22Rv1 (cell line): ENCODE results near the gene GSPT2.
"Not testable (repeated sequence)": the region's sequence is repeated elsewhere in the genome, so short reads cannot be mapped to it uniquely, and the experiment has no call there.

Experiments
- H3K27ac ChIP-seq: fragments of 450-650 bp; 2 replicates; pipeline ENCODE4 v1.5.1; 2017
- CTCF ChIP-seq: fragments of 450-650 bp; IDR thresholded peaks from 2 replicates; pipeline ENCODE4 v1.5.1; 2017; ENCODE audit warnings: mild to moderate bottlenecking
- ZFX ChIP-seq: fragments of 450-650 bp; IDR thresholded peaks from 2 replicates; pipeline ENCODE4 v1.6.1; 2017; ENCODE audit warnings: antibody characterized with exemption, borderline replicate concordance

The GSPT2 gene

GRCh38 chrX:51743179-51743957 lies at the start of gene GSPT2:
GSPT2 (plus strand) TSS chrX:51743442; CDS start chrX:51743627, 185 bp downstream.
- no peak within 1 kb of the TSS for H3K27ac ChIP-seq
- TF ChIP-seq ZFX (no peak), CTCF (no peak)

GRCh38 chrX:51694254-51694653 lies 49.0 kb upstream of the GSPT2 start:
- no peak overlapping the region for H3K27ac ChIP-seq
- no peak for TF ChIP-seq ZFX
- TF ChIP-seq CTCF = no peak

- no peak overlapping the region for H3K27ac ChIP-seq
- no peak for TF ChIP-seq ZFX
- no peak for TF ChIP-seq CTCF
Observed at GRCh38 chrX:51697397-51697796, 45.8 kb upstream of the GSPT2 start.

GRCh38 chrX:51710277-51711164 lies 32.7 kb upstream of the GSPT2 start, which contains the start of gene CENPVL1:
CENPVL1 (plus strand) TSS chrX:51710512; CDS start chrX:51710512, 0 bp downstream.
- not testable (repeated sequence) for H3K27ac ChIP-seq

DNA sequence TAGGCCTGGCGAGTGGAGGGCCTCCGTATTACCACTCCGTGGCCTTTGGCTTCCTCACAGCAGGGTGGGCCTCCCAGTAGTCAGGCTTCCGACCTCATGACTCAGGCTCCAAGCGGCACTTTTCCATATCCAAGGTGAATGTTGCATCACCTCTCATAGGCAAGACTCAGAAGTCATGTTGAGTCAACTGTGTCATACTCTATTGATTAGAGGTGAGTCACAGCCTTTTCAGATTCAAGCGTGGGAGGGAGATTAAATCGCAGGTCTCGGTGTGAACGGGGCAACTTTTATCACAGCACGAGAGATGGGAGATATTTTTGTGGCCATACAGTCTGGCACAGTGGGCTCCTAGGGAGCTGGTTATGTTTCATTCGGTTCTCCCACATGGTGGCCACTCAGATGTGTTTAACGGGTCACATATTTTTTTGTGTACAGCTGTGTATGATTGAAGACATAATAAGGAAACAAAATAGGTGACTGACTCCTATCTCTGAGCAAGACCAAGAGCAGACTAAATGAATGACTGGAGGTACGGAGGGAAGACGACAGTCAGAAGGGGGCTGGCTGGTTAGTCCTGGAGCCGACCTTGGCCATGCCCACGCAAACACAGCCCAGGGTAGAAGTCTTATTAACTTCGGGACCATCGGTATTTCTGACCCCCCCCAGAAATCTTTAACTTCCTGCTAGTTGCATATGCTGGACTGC lies 30.1 kb upstream of the GSPT2 start:
- not testable (repeated sequence) for H3K27ac ChIP-seq

GRCh38 chrX:51728202-51728601 lies 15.0 kb upstream of the GSPT2 start:
- no peak overlapping the region for H3K27ac ChIP-seq
- TF ChIP-seq ZFX (no peak), CTCF (no peak)

DNA sequence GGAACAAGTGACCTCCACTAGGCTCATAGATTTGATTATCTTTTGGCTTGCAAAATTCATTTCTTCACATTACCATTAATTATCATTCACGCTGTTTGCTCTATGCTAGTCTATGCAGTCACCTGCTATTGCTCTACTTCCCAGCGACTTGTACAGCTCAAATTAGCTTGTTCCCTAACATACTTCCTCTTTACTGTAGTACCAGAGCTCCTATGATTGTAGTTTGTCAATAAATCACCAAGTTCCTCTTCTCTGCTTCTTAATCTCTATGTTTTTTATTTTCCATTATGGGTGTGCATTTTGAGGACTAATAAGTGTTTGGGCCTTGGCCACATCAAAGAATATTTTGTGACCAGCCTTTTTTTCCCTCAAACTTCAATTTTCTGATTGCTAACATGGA lies 6.2 kb upstream of the GSPT2 start:
- H3K27ac ChIP-seq = no peak overlapping the region
- TF ChIP-seq ZFX (no peak), CTCF (no peak)

DNA sequence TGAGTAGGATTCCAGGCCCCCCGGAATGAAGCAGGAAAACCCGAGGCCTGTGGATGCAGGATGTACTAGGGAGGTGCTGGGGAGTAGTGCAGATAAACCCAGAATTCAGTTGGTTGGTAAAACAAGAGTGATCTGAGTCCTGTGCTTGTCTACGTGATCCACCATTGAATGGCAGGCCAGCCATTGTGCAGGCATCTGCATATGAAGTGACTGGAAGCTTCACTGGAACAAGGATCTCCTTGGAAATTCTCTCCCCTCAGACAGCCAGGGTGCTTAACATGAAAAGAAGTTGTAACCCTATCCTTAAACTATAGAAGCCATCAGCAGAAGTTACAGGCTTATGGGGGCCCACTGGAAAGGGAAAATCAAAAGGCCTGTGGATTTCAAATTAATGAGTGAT lies 656 bp upstream of the GSPT2 start:
- TF ChIP-seq CTCF (no peak), ZFX (no peak)
- no peak overlapping the region for H3K27ac ChIP-seq
